ENCODE results near the gene SLC25A51. TPM values are rescaled to one million over a fixed set of nuclear protein-coding genes. Genes with fewer than 3 reads are reported as not detected.
"Not testable (repeated sequence)": the region's sequence is repeated elsewhere in the genome, so short reads cannot be mapped to it uniquely, and the experiment has no call there.

The SLC25A51 gene
- total RNA-seq, 4 donors from 2014 or later = 14.7 to 66.1 (median 44.4) TPM

DNA sequence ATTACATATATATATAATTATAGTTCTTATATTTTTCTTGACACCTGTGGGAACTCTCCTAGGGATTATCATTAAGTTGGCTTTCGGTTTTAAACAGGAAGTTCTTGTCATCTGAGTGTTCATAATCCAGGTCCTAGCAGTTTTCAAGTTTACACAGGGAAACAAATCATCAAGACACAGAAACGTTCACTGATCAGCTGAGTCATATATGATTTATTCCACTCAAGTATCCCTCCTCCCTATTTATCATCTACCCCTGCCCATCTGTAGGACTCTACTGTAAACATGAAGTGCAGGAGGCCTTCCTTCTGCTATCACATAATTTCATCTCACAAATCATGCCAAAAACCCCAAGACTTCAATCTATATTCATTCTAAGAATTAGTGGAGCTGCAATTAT, 6.3 kb downstream of the SLC25A51 start:
- Histone ChIP-seq H3K36me3 (no peaks in the 10 kb centered on the region), H3K4me3 (no peak overlapping the region), H3K27ac (no peak overlapping the region), H3K27me3 (no peaks in the 10 kb centered on the region), H3K9me3 (no peaks in the 10 kb centered on the region), H3K4me1 (peaks cover 0 to 9% of the 10 kb centered on the region in 2 donors)
- no peak for DNase-seq
- no peak for TF ChIP-seq POLR2A (IDR thresholded peaks at IDR 0.05)
- TF ChIP-seq, protein P1, sequence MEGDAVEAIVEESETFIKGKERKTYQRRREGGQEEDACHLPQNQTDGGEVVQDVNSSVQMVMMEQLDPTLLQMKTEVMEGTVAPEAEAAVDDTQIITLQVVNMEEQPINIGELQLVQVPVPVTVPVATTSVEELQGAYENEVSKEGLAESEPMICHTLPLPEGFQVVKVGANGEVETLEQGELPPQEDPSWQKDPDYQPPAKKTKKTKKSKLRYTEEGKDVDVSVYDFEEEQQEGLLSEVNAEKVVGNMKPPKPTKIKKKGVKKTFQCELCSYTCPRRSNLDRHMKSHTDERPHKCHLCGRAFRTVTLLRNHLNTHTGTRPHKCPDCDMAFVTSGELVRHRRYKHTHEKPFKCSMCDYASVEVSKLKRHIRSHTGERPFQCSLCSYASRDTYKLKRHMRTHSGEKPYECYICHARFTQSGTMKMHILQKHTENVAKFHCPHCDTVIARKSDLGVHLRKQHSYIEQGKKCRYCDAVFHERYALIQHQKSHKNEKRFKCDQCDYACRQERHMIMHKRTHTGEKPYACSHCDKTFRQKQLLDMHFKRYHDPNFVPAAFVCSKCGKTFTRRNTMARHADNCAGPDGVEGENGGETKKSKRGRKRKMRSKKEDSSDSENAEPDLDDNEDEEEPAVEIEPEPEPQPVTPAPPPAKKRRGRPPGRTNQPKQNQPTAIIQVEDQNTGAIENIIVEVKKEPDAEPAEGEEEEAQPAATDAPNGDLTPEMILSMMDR (IDR thresholded peaks at IDR 0.05) = no peak
- intact Hi-C loops (cut with DNase I; ENCODE audit: low total_unique reads) = no loop called here

DNA sequence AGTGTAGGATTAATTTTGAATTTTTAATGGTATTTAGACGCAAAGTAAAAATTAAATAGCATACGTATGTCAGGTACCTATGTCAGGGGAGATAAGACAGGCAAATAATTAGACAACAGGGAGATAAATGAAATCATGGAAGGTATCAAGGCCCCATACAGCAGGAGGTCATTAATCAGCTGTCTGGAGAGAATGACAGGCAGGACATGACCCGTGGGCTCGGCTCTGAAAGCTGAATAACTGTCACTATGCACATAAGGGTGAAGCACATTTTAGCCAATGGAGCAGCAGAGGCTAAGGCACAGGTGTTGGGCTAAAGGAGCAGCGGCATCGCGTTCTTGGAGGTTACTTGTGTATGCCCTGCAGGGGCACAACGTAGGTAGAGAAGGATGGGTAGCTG, 11.9 kb downstream of the SLC25A51 start:
- Histone ChIP-seq H3K9me3 (no peaks in the 10 kb centered on the region), H3K36me3 (no peaks in the 10 kb centered on the region), H3K27me3 (no peaks in the 10 kb centered on the region), H3K4me3 (no peak overlapping the region), H3K27ac (no peak overlapping the region), H3K4me1 (no peaks in the 10 kb centered on the region)
- DNase-seq = no peak
- TF ChIP-seq, protein P1 (IDR thresholded peaks at IDR 0.05) = no peak
- no peak for TF ChIP-seq POLR2A (IDR thresholded peaks at IDR 0.05)
- intact Hi-C loops (cut with DNase I; ENCODE audit: low total_unique reads) = no loop called here

DNA sequence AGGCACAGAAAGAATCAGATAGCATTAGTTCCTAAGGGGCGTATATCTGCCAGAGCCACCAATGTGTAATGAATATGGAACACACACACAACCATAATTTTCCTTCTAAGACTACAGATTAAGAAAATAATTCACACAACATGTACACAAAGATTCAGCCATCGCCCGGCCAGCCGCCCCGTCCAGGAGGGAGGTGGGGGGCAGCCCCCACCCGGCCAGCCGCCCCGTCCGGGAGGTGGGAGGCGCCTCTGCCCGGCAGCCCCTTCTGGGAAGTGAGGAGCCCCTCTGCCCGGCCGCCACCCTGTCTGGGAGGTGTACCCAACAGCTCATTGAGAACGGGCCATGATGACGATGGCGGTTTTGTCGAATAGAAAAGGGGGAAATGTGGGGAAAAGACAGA, 12.9 kb downstream of the SLC25A51 start:
- H3K4me1 ChIP-seq; H3K27ac ChIP-seq; H3K36me3 ChIP-seq; H3K9me3 ChIP-seq; intact Hi-C loops (cut with DNase I; ENCODE audit: low total_unique reads); H3K4me3 ChIP-seq; H3K27me3 ChIP-seq; DNase-seq: not testable (repeated sequence)

DNA sequence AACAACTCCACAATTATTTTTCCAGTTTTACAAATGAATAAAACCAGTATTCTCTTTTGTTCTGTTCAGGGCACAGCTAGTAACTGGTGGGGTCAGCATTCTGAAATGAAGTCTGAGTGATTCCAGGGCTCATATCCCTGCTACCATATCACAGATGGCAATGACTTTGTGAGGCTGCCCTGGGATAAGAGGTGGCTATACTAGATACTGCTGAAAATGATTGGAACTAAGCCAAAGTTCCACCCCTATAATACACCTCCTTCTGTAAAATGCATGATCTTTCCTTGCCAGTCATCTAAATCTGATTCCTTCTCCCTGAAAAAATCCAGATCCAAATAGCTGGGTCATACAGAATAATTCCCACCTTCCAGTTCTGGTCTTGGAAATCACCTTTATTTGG, 14.4 kb downstream of the SLC25A51 start:
- no peak for DNase-seq
- Histone ChIP-seq H3K9me3 (no peaks in the 10 kb centered on the region), H3K4me1 (no peaks in the 10 kb centered on the region), H3K4me3 (no peak overlapping the region), H3K27ac (no peak overlapping the region), H3K27me3 (no peaks in the 10 kb centered on the region), H3K36me3 (no peaks in the 10 kb centered on the region)
- TF ChIP-seq POLR2A (IDR thresholded peaks at IDR 0.05) = no peak
- TF ChIP-seq, protein P1 (IDR thresholded peaks at IDR 0.05) = no peak
- intact Hi-C loops (cut with DNase I; ENCODE audit: low total_unique reads) = loop anchor here (10.0 kb wide), 1 partner anchor 65 kb away; no protein-coding TSS in a partner anchor

DNA sequence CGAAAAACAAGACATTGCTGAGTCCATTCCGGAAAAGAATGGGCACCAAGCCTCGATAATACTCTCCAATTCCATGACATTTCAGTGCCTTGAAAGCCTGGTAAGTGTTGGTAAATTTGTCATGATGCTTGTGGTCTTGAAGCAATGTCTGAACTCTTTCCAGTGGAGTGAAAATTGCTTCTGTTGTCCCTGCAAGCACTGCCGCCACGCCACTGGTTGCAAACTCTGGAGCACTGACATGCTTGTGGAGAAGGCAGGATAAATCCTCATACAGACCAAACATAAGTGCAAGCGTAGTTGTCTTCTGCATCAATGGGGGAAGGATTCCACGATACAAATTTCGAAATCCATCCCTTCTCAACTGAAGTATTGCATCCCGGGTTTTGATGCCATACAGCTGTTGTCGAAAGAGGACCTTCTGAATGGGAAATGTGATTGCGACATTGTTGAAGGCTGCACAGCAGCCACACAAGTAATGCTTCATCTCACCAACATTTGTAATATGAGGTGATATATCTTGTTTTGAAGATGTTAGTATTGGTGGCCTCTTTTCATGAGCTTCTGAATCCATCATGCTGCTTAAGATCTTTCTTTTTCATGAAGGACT, 15.8 kb downstream of the SLC25A51 start:
- not testable (repeated sequence) for H3K27me3 ChIP-seq, H3K27ac ChIP-seq, H3K36me3 ChIP-seq, H3K4me3 ChIP-seq, H3K9me3 ChIP-seq, H3K4me1 ChIP-seq, DNase-seq
- intact Hi-C loops (cut with DNase I; ENCODE audit: low total_unique reads) = loop anchor here (10.0 kb wide), 1 partner anchor 63 kb away; no protein-coding TSS in a partner anchor

DNA sequence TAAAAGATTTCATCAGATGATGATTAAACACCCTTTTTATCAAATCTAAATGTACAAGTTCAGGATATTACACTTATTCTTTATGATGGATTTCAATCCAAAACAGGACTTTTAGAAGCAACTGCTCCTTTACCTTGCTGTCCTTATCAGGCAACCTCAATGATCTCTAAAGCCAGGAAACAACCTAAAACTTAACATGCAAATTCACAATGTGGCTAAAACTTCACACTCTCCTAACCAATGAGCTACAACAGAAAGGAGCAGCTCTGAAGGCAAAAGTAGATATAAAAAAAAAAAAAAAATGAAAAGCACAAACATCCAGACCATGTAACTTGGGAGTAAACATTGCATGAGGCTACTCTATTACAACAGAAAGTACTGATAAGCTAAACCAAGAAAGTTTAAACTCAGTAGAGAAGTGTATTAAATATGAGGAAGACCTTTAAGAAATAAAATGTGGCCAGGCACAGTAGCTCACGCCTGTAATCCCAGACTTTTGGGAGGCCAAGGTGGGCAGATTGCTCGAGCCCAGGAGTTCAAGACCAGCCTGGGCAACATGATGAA, 22.9 kb downstream of the SLC25A51 start:
- H3K4me3 ChIP-seq = no peak overlapping the region

More for the DNA sequence above, 22.9 kb downstream of the SLC25A51 start:
- Histone ChIP-seq H3K27ac (no peak overlapping the region), H3K9me3 (no peaks in the 10 kb centered on the region), H3K4me1 (no peaks in the 10 kb centered on the region), H3K36me3 (no peaks in the 10 kb centered on the region), H3K27me3 (no peaks in the 10 kb centered on the region)
- intact Hi-C loops (cut with DNase I; ENCODE audit: low total_unique reads) = loop anchor here (10.0 kb wide), 1 partner anchor 56 kb away; no protein-coding TSS in a partner anchor
- DNase-seq = no peak
- TF ChIP-seq POLR2A (IDR thresholded peaks at IDR 0.05) = no peak
- TF ChIP-seq, protein P1 (IDR thresholded peaks at IDR 0.05) = no peak
